K562 (cell line): Measurements from ENCODE around the gene GUK1. TPM values are rescaled to one million over a fixed set of nuclear protein-coding genes. Genes with fewer than 3 reads are reported as not detected.
A peak's percentile ranks its signal among the peaks of the same experiment; 100 is the strongest.

Experiments
- E2F5 ChIP-seq: sonication (generic); formaldehyde crosslinking; IDR thresholded peaks from 2 replicates; pipeline ENCODE4 v1.8.0; 2022; ENCODE audit warnings: mild to moderate bottlenecking, missing genetic modification reagents
- E4F1 ChIP-seq: fragments of 250-450 bp; sonication (Bioruptor Pico); IDR thresholded peaks from 2 replicates; pipeline ENCODE4 v1.5.0; 2021; ENCODE audit warnings: mild to moderate bottlenecking, borderline replicate concordance
- ELK1 ChIP-seq: sonication (generic); formaldehyde crosslinking; IDR thresholded peaks from 2 replicates; pipeline ENCODE4 v1.8.1; 2022; ENCODE audit warnings: missing genetic modification reagents
- FOXJ3 ChIP-seq: sonication (generic); formaldehyde crosslinking; IDR thresholded peaks from 2 replicates; pipeline ENCODE4 v1.4.0; 2020; ENCODE audit warnings: mild to moderate bottlenecking, missing genetic modification reagents
- HBP1 ChIP-seq: fragments of 450-650 bp; formaldehyde crosslinking; IDR thresholded peaks from 2 replicates; pipeline ENCODE4 v1.4.0; 2022; ENCODE audit warnings: missing genetic modification characterization
- KLF16 ChIP-seq: IDR thresholded peaks from 2 replicates; pipeline ENCODE4 v1.6.1; 2016; ENCODE audit warnings: antibody characterized with exemption
- PBX2 ChIP-seq, 2 experiments: IDR thresholded peaks in 1 of 2; conservative IDR thresholded peaks in 1 of 2; 2 replicates each; pipeline ENCODE4 v1.6.1; 2016; ENCODE audit warnings: low read depth in 2 of 2, mild to moderate bottlenecking in 1 of 2, missing compliant biosample characterization in 1 of 2, missing genetic modification characterization in 1 of 2, moderate library complexity in 1 of 2
- POLR3G ChIP-seq: IDR thresholded peaks from 2 replicates; pipeline ENCODE4 v1.6.1; 2011; ENCODE audit not compliant: insufficient read length, insufficient replicate concordance; ENCODE audit errors: extremely low read depth
- RBFOX2 ChIP-seq: fragments of 200-400 bp; formaldehyde crosslinking; IDR thresholded peaks from 2 replicates; pipeline ENCODE4 v1.6.1; 2017; ENCODE audit warnings: low read depth, mild to moderate bottlenecking, low read length, moderate library complexity
- SLC30A9 ChIP-seq: fragments of 250-450 bp; sonication (Bioruptor Pico); IDR thresholded peaks from 2 replicates; pipeline ENCODE4 v1.8.0; 2022; ENCODE audit warnings: mild to moderate bottlenecking, moderate library complexity
- TCFL5 ChIP-seq: fragments of 250-450 bp; sonication (Bioruptor Pico); conservative IDR thresholded peaks from 2 replicates; pipeline ENCODE4 v1.6.1; 2021; ENCODE audit warnings: mild to moderate bottlenecking, moderate library complexity, matching md5 sums
- ZBTB1 ChIP-seq: sonication (generic); formaldehyde crosslinking; IDR thresholded peaks from 2 replicates; pipeline ENCODE4 v1.8.1; 2023; ENCODE audit warnings: missing genetic modification reagents, low read depth, mild to moderate bottlenecking, borderline replicate concordance
- ZNF175 ChIP-seq: fragments of 200-800 bp; sonication (Bioruptor generic); IDR thresholded peaks from 2 replicates; pipeline ENCODE4 v1.6.1; 2016; ENCODE audit warnings: low read depth, mild to moderate bottlenecking, missing genetic modification characterization, missing compliant biosample characterization
- ZNF395 ChIP-seq: fragments of 200-800 bp; sonication (Bioruptor generic); IDR thresholded peaks from 2 replicates; pipeline ENCODE4 v1.6.1; 2017; ENCODE audit warnings: missing genetic modification characterization, missing compliant biosample characterization
- ZNF589 ChIP-seq: fragments of 200-800 bp; sonication (Bioruptor generic); IDR thresholded peaks from 2 replicates; pipeline ENCODE4 v1.6.1; 2016; ENCODE audit warnings: low read depth, missing genetic modification characterization, missing compliant biosample characterization
- polyA plus RNA-seq, 8 experiments: library from polyadenylated mRNA; depleted of rRNA in 4 of 8; stranded (reverse) in 5 of 8; unstranded in 3 of 8; fragments of >200 nt; fragmentation: Nextera tagmentation in 2 of 8; fragmentation: Illumina TruSeq in 1 of 8; extraction: Ambion mirVana in 2 of 8; extraction: Trizol in 1 of 8; gene quantifications; 2 replicates each; pipeline versions ENCODE4 v1.2.1 to v1.2.3, GENCODE V29; 2011 to 2014; ENCODE audit warnings: inconsistent platforms in 1 of 8, missing spikeins in 1 of 8
- total RNA-seq, 7 experiments: library from RNA; depleted of rRNA in 6 of 7; stranded (reverse); fragments of >200 nt in 6 of 7; fragmentation: Illumina TruSeq in 2 of 7; extraction: Trizol in 2 of 7; gene quantifications; 2 replicates each; pipeline versions ENCODE4 v1.2.1 to v1.2.3, GENCODE V29; 2011 to 2021; ENCODE audit warnings: low replicate concordance in 1 of 7

The GUK1 gene
- total and polyA plus RNA-seq, 9 of the 15 experiments (the other 6 are each of a cell fraction or from before 2014, with no cell fraction given) = 7.0 to 331 (median 132) TPM

- TF ChIP-seq TCFL5 (CRISPR knock-in tag) (peak; percentile 77; the same call in 1 of the 2 replicates), ZBTB1 (CRISPR knock-in tag) (peak; percentile 84), KLF16 (peak; percentile 66; the same call in 1 of the 2 replicates), ZNF589 (CRISPR knock-in tag) (no peak), E4F1 (CRISPR knock-in tag) (peak; percentile 27; the same call in 1 of the 2 replicates), POLR3G (no peak), SLC30A9 (CRISPR knock-in tag) (0 out of 2 replicates have a peak, but pooled peaks have one; percentile 65), E2F5 (no peak), HBP1 (CRISPR knock-in tag) (no peak; the same call in 1 of the 2 replicates), ZNF175 (CRISPR knock-in tag) (peak; percentile 92; the same call in 1 of the 2 replicates), ZNF395 (peak; percentile 90; the same call in 1 of the 2 replicates), FOXJ3 (CRISPR knock-in tag) (no peak), PBX2 (CRISPR knock-in tag; IDR thresholded peaks at IDR 0.05; ENCODE audit: low read depth) (no peak), PBX2 (tag; conservative IDR thresholded peaks at IDR 0.05; ENCODE audit: low read depth) (no peak), RBFOX2 (peak; percentile 99), ELK1 (no peak)
Observed at GRCh38 chr1:228165372-228166169, 25.5 kb downstream of the GUK1 start, which contains the start of gene IBA57 (continued).
